ENCODE results near the gene GALNT7. TPM values are rescaled to one million over a fixed set of nuclear protein-coding genes. Genes with fewer than 3 reads are reported as not detected.

Gene GALNT7
- polyA plus RNA-seq, 3 donors, result 12.3 to 29.0 (median 19.7) TPM

DNA sequence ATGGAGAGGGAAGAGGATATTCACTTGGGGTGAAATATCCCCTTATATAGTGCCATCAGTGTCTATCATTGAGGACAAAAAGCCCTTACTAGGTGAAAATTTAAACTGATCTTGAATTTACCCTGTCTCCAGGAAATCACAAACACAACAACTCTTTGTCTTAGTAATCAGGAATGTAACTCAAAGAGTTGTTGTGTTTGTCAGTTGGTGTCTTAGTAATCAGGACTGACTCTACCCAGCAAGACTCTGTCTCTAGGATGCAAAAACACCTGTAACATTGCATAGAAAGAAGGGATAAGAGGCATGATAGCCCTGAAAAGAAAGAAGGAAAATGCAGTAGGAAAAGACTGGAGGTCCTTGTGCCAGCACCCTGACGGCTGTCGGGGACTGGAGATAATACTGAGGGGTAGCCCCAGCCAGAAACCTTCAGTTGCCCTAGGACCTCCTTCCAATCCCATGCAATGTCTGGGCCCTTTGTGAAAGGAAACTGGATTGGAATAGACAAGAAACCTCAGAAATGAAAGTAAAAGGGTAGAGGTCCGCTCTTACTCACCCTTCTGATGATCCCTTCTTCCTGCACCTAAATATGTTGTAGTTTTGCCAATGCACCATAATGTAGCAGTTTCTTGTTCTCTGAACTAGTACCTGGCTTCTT lies 120.2 kb downstream of the GALNT7 start:
- no peak for DNase-seq
- Histone ChIP-seq H3K4me3 (replicated peaks in 1 of 3; ENCODE audit: low read depth in 2 of 3, low read length in 3 of 3) (no peak overlapping the region), H3K9ac (ENCODE audit: insufficient read depth, low read length, poor library complexity, severe bottlenecking) (no peak overlapping the region), H4K20me1 (ENCODE audit: insufficient read depth, low read length) (peaks cover 26% of the 10 kb centered on the region), H3K36me3 (replicated peaks in 1 of 2; ENCODE audit: control insufficient read depth in 1 of 2, insufficient read depth in 2 of 2, low read length in 2 of 2) (peaks cover 0 to 42% of the 10 kb centered on the region in 2 donors), H2AFZ (ENCODE audit: insufficient read depth, low read depth, low read length, poor library complexity, severe bottlenecking) (no peak overlapping the region), H3K4me2 (replicated peaks; ENCODE audit: extremely low read depth, low read length, poor library complexity, severe bottlenecking) (no peak overlapping the region), H3K4me1 (ENCODE audit: control insufficient read depth in 1 of 2, insufficient read depth in 2 of 2, low read length in 2 of 2) (no peaks in the 10 kb centered on the region), H3K27ac (ENCODE audit: low read depth in 1 of 2, low read length in 2 of 2) (no peak overlapping the region), H3K27me3 (ENCODE audit: control insufficient read depth in 2 of 2, insufficient read depth in 2 of 2, low read length in 2 of 2) (no peaks in the 10 kb centered on the region), H3K79me2 (ENCODE audit: insufficient read depth, low read length) (peaks cover 17% of the 10 kb centered on the region), H3K9me3 (replicated peaks in 1 of 2; ENCODE audit: control insufficient read depth in 1 of 2, insufficient read depth in 1 of 2, low read length in 2 of 2) (peaks cover 17 to 40% of the 10 kb centered on the region in 2 donors)
- H3K9me3 Mint-ChIP-seq, result peaks cover 11 to 41% (median 34%) of the 10 kb centered on the region in 7 donors
- intact Hi-C loops (cut with micrococcal nuclease), result no loop called here
- no peaks in the 10 kb centered on the region for H3K4me1 Mint-ChIP-seq
- TF ChIP-seq, protein P1, sequence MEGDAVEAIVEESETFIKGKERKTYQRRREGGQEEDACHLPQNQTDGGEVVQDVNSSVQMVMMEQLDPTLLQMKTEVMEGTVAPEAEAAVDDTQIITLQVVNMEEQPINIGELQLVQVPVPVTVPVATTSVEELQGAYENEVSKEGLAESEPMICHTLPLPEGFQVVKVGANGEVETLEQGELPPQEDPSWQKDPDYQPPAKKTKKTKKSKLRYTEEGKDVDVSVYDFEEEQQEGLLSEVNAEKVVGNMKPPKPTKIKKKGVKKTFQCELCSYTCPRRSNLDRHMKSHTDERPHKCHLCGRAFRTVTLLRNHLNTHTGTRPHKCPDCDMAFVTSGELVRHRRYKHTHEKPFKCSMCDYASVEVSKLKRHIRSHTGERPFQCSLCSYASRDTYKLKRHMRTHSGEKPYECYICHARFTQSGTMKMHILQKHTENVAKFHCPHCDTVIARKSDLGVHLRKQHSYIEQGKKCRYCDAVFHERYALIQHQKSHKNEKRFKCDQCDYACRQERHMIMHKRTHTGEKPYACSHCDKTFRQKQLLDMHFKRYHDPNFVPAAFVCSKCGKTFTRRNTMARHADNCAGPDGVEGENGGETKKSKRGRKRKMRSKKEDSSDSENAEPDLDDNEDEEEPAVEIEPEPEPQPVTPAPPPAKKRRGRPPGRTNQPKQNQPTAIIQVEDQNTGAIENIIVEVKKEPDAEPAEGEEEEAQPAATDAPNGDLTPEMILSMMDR (IDR thresholded peaks at IDR 0.05), result no peak
- H3K4me3 Mint-ChIP-seq, result no peak overlapping the region
- H3K27me3 Mint-ChIP-seq (ENCODE audit: low read depth in 3 of 3), result peaks cover 0 to 2% (median 1%) of the 10 kb centered on the region in 3 donors
- H3K27ac Mint-ChIP-seq, result no peak overlapping the region
- WGBS (ENCODE audit: insufficient coverage), result no CpG with 5 or more reads among the region's 3 CpGs
- H3K36me3 Mint-ChIP-seq, result peaks cover 13 to 27% of the 10 kb centered on the region in 2 donors

DNA sequence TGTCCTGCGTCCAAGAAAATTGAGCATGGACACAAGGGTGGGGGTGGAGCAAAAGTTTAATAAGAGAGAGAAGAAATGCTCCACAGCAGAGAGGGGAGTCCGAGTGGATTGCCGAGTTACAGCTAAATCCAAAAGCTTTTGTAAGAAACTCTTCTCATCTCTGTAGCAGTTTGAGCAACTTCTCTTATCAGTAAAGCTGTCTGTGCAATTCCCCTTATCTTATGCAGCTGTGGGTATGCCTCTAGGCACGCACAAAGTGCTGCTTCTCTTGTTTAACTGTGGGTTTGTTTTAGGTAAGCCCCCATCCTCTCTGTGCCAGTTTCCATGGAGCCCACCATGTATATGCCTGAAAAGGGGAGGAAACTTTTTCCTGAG lies 120.7 kb downstream of the GALNT7 start:
- Histone ChIP-seq H3K27ac (ENCODE audit: low read depth in 1 of 2, low read length in 2 of 2) (no peak overlapping the region), H3K4me1 (ENCODE audit: control insufficient read depth in 1 of 2, insufficient read depth in 2 of 2, low read length in 2 of 2) (no peaks in the 10 kb centered on the region), H3K9me3 (replicated peaks in 1 of 2; ENCODE audit: control insufficient read depth in 1 of 2, insufficient read depth in 1 of 2, low read length in 2 of 2) (peaks cover 16 to 35% of the 10 kb centered on the region in 2 donors), H3K36me3 (replicated peaks in 1 of 2; ENCODE audit: control insufficient read depth in 1 of 2, insufficient read depth in 2 of 2, low read length in 2 of 2) (peaks cover 0 to 39% of the 10 kb centered on the region in 2 donors), H2AFZ (ENCODE audit: insufficient read depth, low read depth, low read length, poor library complexity, severe bottlenecking) (no peak overlapping the region), H3K79me2 (ENCODE audit: insufficient read depth, low read length) (peaks cover 17% of the 10 kb centered on the region), H3K4me3 (replicated peaks in 1 of 3; ENCODE audit: low read depth in 2 of 3, low read length in 3 of 3) (no peak overlapping the region), H3K27me3 (ENCODE audit: control insufficient read depth in 2 of 2, insufficient read depth in 2 of 2, low read length in 2 of 2) (no peaks in the 10 kb centered on the region), H3K9ac (ENCODE audit: insufficient read depth, low read length, poor library complexity, severe bottlenecking) (no peak overlapping the region), H4K20me1 (ENCODE audit: insufficient read depth, low read length) (peaks cover 27% of the 10 kb centered on the region), H3K4me2 (replicated peaks; ENCODE audit: extremely low read depth, low read length, poor library complexity, severe bottlenecking) (no peak overlapping the region)
- intact Hi-C loops (cut with micrococcal nuclease), result no loop called here
- H3K27me3 Mint-ChIP-seq (ENCODE audit: low read depth in 3 of 3), result peaks cover 0 to 2% (median 1%) of the 10 kb centered on the region in 3 donors
- WGBS (ENCODE audit: insufficient coverage), result 100% methylated on average over 1 of the region's 4 CpGs
- peak overlapping the region in 1 of 7 donors; percentile 3 for H3K27ac Mint-ChIP-seq
- H3K36me3 Mint-ChIP-seq, result peaks cover 13 to 28% of the 10 kb centered on the region in 2 donors
- peaks cover 11 to 36% (median 29%) of the 10 kb centered on the region in 7 donors for H3K9me3 Mint-ChIP-seq
- DNase-seq, result no peak
- no peaks in the 10 kb centered on the region for H3K4me1 Mint-ChIP-seq
- TF ChIP-seq, protein P1 (IDR thresholded peaks at IDR 0.05), result no peak
- H3K4me3 Mint-ChIP-seq, result no peak overlapping the region
